B cell (primary cell): Measurements from ENCODE around the gene DUSP23.

Experiments
- CTCF ChIP-seq: fragments of 200-600 bp; IDR thresholded peaks from one replicate; pipeline ENCODE4 v1.8.0; 2022; ENCODE audit warnings: antibody characterized with exemption, mild to moderate bottlenecking
- EZH2 ChIP-seq: IDR thresholded peaks from 2 replicates; pipeline ENCODE4 v1.6.1; 2012; ENCODE audit warnings: borderline replicate concordance, low read depth, mild to moderate bottlenecking, moderate library complexity, low read length; ENCODE audit not compliant: insufficient read depth, poor library complexity, severe bottlenecking

GRCh38 chr1:159771127-159771895 lies 9.5 kb upstream of the DUSP23 start:
- TF ChIP-seq CTCF (no peak), EZH2 (no peak)
